Pancreas (tissue), 10 donors: ENCODE measurements around the gene COX18. TPM values are rescaled to one million over a fixed set of nuclear protein-coding genes. Genes with fewer than 3 reads are reported as not detected.

ENCODE experiments used
- ATAC-seq, 4 donors: fragments of 200-7000 bp; cut with Tn5 transposase; one replicate each; pipeline versions ENCODE4 v1.8.0 to v1.9.1; 2020; ENCODE audit warnings: mild to moderate bottlenecking in 4 of 4, moderate library complexity in 4 of 4
- DNase-seq, 6 donors: peaks; one replicate each; pipeline ENCODE4 v3.0.0-alpha.2; 2020
- FAIRE-seq: peaks from 2 replicates; lab custom pipeline; 2012; peaks lifted over from hg19 to GRCh38; lab: Jason Lieb, UNC
- H3K27ac ChIP-seq, 4 donors: fragments of 200-600 bp; sonication (generic); 1 replicate in 3 of 4; 2 replicates in 1 of 4; pipeline versions ENCODE4 v1.5.0 to v1.8.0; 2020
- H3K27me3 ChIP-seq, 4 donors: fragments of 200-600 bp; one replicate each; pipeline ENCODE4 v1.8.0; 2021
- H3K36me3 ChIP-seq, 3 donors: fragments of 200-600 bp; sonication (generic) in 1 of 3; one replicate each; pipeline versions ENCODE4 v1.5.0 to v1.8.0; 2020 to 2021
- H3K4me1 ChIP-seq, 3 donors: fragments of 200-600 bp; one replicate each; pipeline ENCODE4 v1.8.0; 2021
- H3K4me3 ChIP-seq, 4 donors: fragments of 200-600 bp; sonication (generic) in 2 of 4; one replicate each; pipeline versions ENCODE4 v1.5.0 to v1.8.0; 2020 to 2021
- H3K9me3 ChIP-seq, 4 donors: fragments of 200-600 bp; one replicate each; pipeline ENCODE4 v1.8.0; 2021
- WGBS, 2 donors: extraction: QIAGEN DNeasy Blood & Tissue Kit; methylation state at CpG; one replicate each; pipeline ENCODE4 v1.1.7; 2013; 5-methylcytosine and 5-hydroxymethylcytosine counted together
- intact Hi-C, 3 donors: fragments of 100-400 bp; cut with DNase I; formaldehyde crosslinking; loops; one replicate each; pipeline versions ENCODE4 v1.11.1 to v1.14.2; 2022
- polyA plus RNA-seq, 2 donors: library from polyadenylated mRNA; stranded (reverse); fragments of 200-250 nt; gene quantifications; one replicate each; pipeline ENCODE4 v1.2.3, GENCODE V29; 2013
- total RNA-seq, 6 donors: library from RNA; stranded (reverse); fragmentation: NEBNext Ultra II Directional in 4 of 6; extraction: Animal tissue kit (Norgen Biotek cat#: 25700) in 4 of 6; gene quantifications; one replicate each; pipeline versions ENCODE4 v1.2.1 to v1.2.4, GENCODE V29; 2021 to 2023
- TF ChIP-seq, protein P1 (sequence below), 4 donors: fragments of 200-600 bp; sonication (generic) in 3 of 4; IDR thresholded peaks; one replicate each; pipeline versions ENCODE4 v1.5.0 to v1.8.0; 2021; ENCODE audit warnings: antibody characterized with exemption in 4 of 4
- donor health status: healthy with polysubstance abuse.
- donor health status: DM: no; HTN: no; CAD: no; lungs with moderate emphysema.
- donor health status: DM: no; HTN: no; CAD: no.
- donor health status: control.
- donor health status: control.
- donor health status: Bipolar disorder and iron deficiency.
- donor health status: DM: yes; HTN: yes; CAD: no.
- donor health status: DM: no; HTN: no; CAD: no.
- donor health status: DM: no; HTN: no; CAD: no.
- donor health status: DM: yes; HTN: yes; CAD: no.

Gene COX18
- total and polyA plus RNA-seq, 8 donors: 4.7 to 9.6 (median 6.7) TPM

DNA sequence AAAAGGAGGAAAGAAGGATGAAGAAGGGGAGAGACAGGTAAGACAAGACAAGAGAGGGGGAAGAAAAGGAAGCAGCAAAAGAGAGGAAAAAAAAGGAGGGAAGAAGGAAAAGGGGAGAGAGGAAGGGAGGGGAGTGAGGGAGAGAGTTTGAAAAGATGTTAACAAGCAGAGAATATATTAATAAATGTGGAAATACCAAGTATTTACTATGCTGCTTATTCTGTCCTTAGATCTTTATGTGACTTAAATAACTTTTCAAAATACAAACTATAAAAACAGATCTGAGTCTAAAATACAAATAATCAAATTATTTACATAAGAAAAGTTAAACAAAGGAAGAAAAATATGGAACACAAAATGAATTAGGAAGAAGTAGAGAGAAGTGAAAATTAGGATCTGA is 18.4 kb upstream of the COX18 start:
- DNase-seq: no peak
- Histone ChIP-seq H3K4me1 (peaks cover 9 to 12% (median 10%) of the 10 kb centered on the region in 3 donors), H3K9me3 (no peaks in the 10 kb centered on the region), H3K36me3 (peaks cover 0 to 27% (median 7%) of the 10 kb centered on the region in 3 donors), H3K27me3 (no peaks in the 10 kb centered on the region), H3K4me3 (no peak overlapping the region), H3K27ac (no peak overlapping the region)
- no peak for ATAC-seq
- intact Hi-C loops: no loop called here
- FAIRE-seq: peak; percentile 13
- TF ChIP-seq, protein P1, sequence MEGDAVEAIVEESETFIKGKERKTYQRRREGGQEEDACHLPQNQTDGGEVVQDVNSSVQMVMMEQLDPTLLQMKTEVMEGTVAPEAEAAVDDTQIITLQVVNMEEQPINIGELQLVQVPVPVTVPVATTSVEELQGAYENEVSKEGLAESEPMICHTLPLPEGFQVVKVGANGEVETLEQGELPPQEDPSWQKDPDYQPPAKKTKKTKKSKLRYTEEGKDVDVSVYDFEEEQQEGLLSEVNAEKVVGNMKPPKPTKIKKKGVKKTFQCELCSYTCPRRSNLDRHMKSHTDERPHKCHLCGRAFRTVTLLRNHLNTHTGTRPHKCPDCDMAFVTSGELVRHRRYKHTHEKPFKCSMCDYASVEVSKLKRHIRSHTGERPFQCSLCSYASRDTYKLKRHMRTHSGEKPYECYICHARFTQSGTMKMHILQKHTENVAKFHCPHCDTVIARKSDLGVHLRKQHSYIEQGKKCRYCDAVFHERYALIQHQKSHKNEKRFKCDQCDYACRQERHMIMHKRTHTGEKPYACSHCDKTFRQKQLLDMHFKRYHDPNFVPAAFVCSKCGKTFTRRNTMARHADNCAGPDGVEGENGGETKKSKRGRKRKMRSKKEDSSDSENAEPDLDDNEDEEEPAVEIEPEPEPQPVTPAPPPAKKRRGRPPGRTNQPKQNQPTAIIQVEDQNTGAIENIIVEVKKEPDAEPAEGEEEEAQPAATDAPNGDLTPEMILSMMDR (IDR thresholded peaks at IDR 0.05): no peak

DNA sequence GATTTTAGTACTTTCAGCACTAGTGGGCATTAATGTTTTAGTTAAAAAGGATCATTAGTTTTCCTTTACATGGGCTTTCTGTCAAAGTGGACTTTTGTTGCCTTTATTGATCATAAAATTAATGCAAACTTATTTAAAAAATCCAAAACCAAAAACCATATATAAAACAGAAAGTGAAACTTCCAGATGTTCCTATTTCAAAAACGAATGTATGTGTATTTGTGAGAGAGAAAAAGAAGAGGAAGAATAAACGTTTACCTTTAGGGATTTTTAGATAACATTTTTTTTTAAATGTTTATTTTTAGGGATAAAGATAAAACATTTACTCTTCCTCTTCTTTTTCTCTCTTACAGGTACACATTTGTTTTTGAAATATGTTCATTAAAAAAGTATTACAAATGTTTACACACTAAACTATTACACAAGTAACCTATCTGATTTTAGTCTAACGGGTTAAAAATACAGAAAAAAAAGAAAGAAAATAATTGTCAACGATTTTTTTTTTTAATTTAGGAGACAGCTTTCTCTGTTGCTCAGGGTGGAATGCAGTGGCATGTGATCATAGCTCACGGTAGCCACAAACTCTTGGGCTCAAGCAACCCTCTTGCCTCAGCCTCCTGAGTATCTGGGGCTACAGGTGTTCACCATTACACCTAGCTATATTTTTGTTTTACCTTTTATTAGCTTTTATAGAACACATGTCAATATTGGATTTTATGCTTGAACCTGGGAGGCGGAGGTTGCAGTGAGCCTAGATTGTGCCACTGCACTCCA is 16.8 kb upstream of the COX18 start:
- Histone ChIP-seq H3K27ac (no peak overlapping the region), H3K27me3 (no peaks in the 10 kb centered on the region), H3K4me1 (peaks cover 9 to 12% (median 10%) of the 10 kb centered on the region in 3 donors), H3K9me3 (no peaks in the 10 kb centered on the region), H3K4me3 (no peak overlapping the region), H3K36me3 (peaks cover 0 to 16% (median 4%) of the 10 kb centered on the region in 3 donors)
- ATAC-seq (peak in 2 of 4 donors; percentile 22 to 40), DNase-seq (no peak), FAIRE-seq (peak; percentile 88)
- intact Hi-C loops: no loop called here
- TF ChIP-seq, protein P1 (IDR thresholded peaks at IDR 0.05): no peak
- 41 to 44% methylated on average over 6 of the region's 6 CpGs for WGBS, 2 donors

DNA sequence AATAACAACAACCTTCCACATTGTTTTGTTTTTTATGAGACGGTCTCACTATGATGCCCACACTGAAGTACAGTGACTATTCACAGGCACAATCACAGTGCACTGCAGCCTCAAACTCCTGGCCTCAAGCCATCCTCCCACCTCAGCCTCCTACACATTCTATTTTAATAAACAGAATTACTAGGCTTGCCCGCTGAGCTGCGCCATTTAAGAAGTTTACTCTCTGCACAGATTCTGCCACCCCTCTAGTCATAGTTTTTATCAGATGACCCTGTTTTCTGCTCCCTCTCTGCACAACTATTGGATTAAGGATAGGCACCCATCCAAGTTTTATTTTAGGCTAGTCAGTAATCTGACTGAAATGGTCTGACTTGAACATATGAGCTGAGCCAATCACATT is 11.3 kb upstream of the COX18 start:
- H3K9me3 ChIP-seq: no peaks in the 10 kb centered on the region
- WGBS, 2 donors: 85 to 92% methylated on average over 3 of the region's 3 CpGs
- ATAC-seq (no peak), DNase-seq (no peak), FAIRE-seq (no peak)
- no peak overlapping the region for H3K4me3 ChIP-seq
- H3K27ac ChIP-seq: no peak overlapping the region
- TF ChIP-seq, protein P1 (IDR thresholded peaks at IDR 0.05): no peak
- intact Hi-C loops: no loop called here
- peaks cover 0 to 39% (median 2%) of the 10 kb centered on the region in 3 donors for H3K36me3 ChIP-seq
- H3K4me1 ChIP-seq: no peaks in the 10 kb centered on the region
- no peaks in the 10 kb centered on the region for H3K27me3 ChIP-seq

DNA sequence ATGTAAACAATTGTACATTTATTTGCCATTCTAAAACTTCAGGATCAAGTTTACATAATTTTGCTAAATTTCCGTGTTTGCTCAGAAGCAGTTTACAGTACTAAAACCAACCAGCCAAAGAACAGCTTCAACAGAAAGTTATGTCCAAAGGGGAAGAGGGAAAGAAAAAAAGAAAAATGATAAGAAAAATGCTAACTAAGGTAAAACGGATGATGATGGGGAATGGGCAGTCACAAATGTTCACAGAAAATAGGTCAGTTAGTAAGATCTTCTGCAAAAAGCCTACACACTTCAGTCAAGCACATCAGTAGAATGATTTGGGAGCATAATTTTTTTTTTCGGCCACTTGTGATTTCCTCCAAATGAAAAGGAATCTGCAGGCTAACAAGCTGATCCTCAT is 6.3 kb upstream of the COX18 start:
- Histone ChIP-seq H3K27me3 (no peaks in the 10 kb centered on the region), H3K4me1 (peaks cover 0 to under 1% (median 0%) of the 10 kb centered on the region in 3 donors), H3K27ac (no peak overlapping the region), H3K9me3 (no peaks in the 10 kb centered on the region), H3K4me3 (no peak overlapping the region), H3K36me3 (peaks cover 0 to 38% (median 2%) of the 10 kb centered on the region in 3 donors)
- intact Hi-C loops: no loop called here
- ATAC-seq: no peak
- TF ChIP-seq, protein P1 (IDR thresholded peaks at IDR 0.05): no peak
- no peak for DNase-seq
- 78 to 84% methylated on average over 3 of the region's 3 CpGs for WGBS, 2 donors
- FAIRE-seq: no peak

DNA sequence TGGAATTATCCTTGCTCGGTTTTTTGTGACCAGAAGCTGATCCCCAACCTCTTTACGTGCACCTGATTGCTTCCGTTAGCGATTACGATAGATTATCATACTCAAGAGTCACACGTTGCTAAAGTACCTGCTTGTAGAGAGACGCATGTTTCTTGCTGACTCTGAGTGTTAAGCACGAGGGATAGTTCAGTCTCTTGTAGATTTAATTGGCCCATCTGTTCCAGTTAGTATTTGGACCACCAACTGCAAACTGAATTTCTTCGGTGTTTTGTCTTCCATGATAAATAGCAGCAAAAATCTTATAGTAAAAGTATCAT is 516 bp upstream of the COX18 start:
- intact Hi-C loops: no loop called here

More for the DNA sequence above, 516 bp upstream of the COX18 start:
- Histone ChIP-seq H3K27ac (peak overlapping the region; percentile 92 to 98 (median 96)), H3K36me3 (no peaks in the 10 kb centered on the region), H3K9me3 (no peaks in the 10 kb centered on the region), H3K4me1 (peaks cover 6 to 15% (median 9%) of the 10 kb centered on the region in 3 donors), H3K27me3 (no peaks in the 10 kb centered on the region), H3K4me3 (peak overlapping the region; percentile 35 to 88 (median 78))
- FAIRE-seq (no peak), ATAC-seq (peak; percentile 21 to 38 (median 26)), DNase-seq (no peak)
- TF ChIP-seq, protein P1 (IDR thresholded peaks at IDR 0.05): no peak
- WGBS, 2 donors: 0 to 2% methylated on average over 9 of the region's 9 CpGs
